ENCODE data around the gene EPN3. TPM values are rescaled to one million over a fixed set of nuclear protein-coding genes. Genes with fewer than 3 reads are reported as not detected.

EPN3 gene
- total RNA-seq, 1 donor from 2014 or later, result 0.24 TPM

DNA sequence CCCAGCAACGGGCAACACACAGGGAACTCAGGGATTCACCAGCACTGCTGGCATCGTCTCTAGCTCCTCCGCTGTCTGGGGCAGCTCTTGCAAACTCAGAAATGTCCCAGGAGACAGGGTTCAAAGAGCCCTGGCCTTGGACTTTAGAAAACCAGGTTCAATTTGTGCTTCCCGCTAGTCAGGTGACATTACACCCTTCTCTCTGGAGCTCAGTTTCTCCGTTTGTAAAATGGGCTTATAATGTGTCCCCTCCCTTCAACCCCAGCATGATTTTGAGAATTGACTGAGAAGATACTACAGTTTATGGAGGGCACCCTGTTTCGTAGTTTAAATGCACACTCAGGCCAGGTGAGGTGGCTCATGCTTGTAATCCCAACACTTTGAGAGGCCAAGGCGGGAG is 26.2 kb upstream of the EPN3 start:
- Mint-ChIP-seq H3K36me3 (no peaks in the 10 kb centered on the region), H3K4me3 (no peak overlapping the region), H3K9me3 (no peaks in the 10 kb centered on the region), H3K27ac (peak overlapping the region; percentile 29), H3K4me1 (peaks cover 53% of the 10 kb centered on the region), H3K27me3 (ENCODE audit: insufficient read depth, low read depth) (peaks cover 25% of the 10 kb centered on the region)
- no peak overlapping the region for H3K9ac ChIP-seq
- H3K9me3 ChIP-seq (ENCODE audit: low read depth), result no peaks in the 10 kb centered on the region
- TF ChIP-seq EZH2 (IDR thresholded peaks at IDR 0.05) (no peak), EZH2phosphoT487 (IDR thresholded peaks at IDR 0.05) (no peak)
- TF ChIP-seq, protein P1, sequence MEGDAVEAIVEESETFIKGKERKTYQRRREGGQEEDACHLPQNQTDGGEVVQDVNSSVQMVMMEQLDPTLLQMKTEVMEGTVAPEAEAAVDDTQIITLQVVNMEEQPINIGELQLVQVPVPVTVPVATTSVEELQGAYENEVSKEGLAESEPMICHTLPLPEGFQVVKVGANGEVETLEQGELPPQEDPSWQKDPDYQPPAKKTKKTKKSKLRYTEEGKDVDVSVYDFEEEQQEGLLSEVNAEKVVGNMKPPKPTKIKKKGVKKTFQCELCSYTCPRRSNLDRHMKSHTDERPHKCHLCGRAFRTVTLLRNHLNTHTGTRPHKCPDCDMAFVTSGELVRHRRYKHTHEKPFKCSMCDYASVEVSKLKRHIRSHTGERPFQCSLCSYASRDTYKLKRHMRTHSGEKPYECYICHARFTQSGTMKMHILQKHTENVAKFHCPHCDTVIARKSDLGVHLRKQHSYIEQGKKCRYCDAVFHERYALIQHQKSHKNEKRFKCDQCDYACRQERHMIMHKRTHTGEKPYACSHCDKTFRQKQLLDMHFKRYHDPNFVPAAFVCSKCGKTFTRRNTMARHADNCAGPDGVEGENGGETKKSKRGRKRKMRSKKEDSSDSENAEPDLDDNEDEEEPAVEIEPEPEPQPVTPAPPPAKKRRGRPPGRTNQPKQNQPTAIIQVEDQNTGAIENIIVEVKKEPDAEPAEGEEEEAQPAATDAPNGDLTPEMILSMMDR (IDR thresholded peaks at IDR 0.05), result no peak
- H3K4me2 ChIP-seq, result no peak overlapping the region
- no peak for DNase-seq (ENCODE audit: low spot score)
- no peaks in the 10 kb centered on the region for H3K79me2 ChIP-seq (ENCODE audit: low read depth)
- no peaks in the 10 kb centered on the region for H4K20me1 ChIP-seq (ENCODE audit: low read depth)
- no peaks in the 10 kb centered on the region for H3K36me3 ChIP-seq
- H3K4me3 ChIP-seq, result no peak overlapping the region
- no peaks in the 10 kb centered on the region for H3K27me3 ChIP-seq
- no peak overlapping the region for H2AFZ ChIP-seq (replicated peaks)
- H3F3A ChIP-seq (ENCODE audit: low read depth), result peaks cover 30% of the 10 kb centered on the region
- H3K27ac ChIP-seq, result no peak overlapping the region
- H3K4me1 ChIP-seq, result peaks cover 8% of the 10 kb centered on the region

DNA sequence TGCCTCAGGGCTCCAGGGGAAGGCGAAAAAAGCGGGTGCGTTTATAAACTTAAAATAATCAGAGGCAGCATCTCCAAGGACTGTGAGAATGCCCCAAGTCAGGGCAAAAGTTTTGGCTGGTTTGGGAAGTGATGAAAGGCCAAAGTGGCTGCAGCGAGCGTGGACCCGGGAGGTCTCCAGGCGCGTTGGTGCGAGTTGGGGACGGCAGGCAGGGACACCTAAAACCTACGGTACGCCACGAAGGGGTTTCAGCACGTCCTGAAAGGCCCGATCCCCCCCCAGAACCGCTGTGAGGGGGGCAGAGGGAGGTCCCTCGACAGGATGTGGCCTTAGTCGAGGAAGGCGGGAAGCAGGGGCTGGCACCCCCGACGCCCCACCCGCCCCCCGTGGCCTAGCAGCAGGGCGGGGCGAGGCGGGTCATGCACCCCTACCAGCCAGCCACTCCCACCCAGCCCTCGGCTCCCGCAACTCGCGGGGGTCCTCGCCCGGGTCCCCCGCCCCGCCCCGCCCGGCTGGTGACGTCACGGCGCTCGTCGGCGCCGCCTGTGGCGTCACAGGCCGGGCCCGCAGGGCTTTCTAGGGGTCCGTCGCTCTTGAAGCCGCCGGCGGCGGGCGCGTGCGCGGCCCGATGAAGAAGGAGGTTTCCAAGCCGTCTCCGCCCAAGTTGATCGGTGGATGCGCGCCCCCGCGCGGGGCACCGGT is 24.5 kb upstream of the EPN3 start, which contains the start of gene MYCBPAP:
TSS of gene MYCBPAP (plus strand) at position 569 of the 702 bp plus-strand sequence. CDS start 236 bp downstream, outside the sequence.
- no peaks in the 10 kb centered on the region for H3K36me3 Mint-ChIP-seq
- H3K4me3 ChIP-seq, result peak within 1 kb of the TSS; percentile 63
- H3K9ac ChIP-seq, result no peak within 1 kb of the TSS
- peaks cover 25% of the 10 kb centered on the region for H3F3A ChIP-seq (ENCODE audit: low read depth)
- H2AFZ ChIP-seq (replicated peaks), result peak within 1 kb of the TSS; percentile 87
- no peaks in the 10 kb centered on the region for H3K79me2 ChIP-seq (ENCODE audit: low read depth)
- H3K36me3 ChIP-seq, result no peaks in the 10 kb centered on the region
- peak; percentile 96 for DNase-seq (ENCODE audit: low spot score)
- peaks cover 51% of the 10 kb centered on the region for H3K4me1 Mint-ChIP-seq
- H3K27me3 ChIP-seq, result no peaks in the 10 kb centered on the region
- TF ChIP-seq EZH2phosphoT487 (IDR thresholded peaks at IDR 0.05), result no peak
- TF ChIP-seq EZH2 (IDR thresholded peaks at IDR 0.05), result no peak
- TF ChIP-seq, protein P1 (IDR thresholded peaks at IDR 0.05), result no peak
- no peaks in the 10 kb centered on the region for H3K9me3 Mint-ChIP-seq
- peaks cover 30% of the 10 kb centered on the region for H3K27me3 Mint-ChIP-seq (ENCODE audit: insufficient read depth, low read depth)
- H4K20me1 ChIP-seq (ENCODE audit: low read depth), result no peaks in the 10 kb centered on the region
- H3K4me1 ChIP-seq, result peaks cover 8% of the 10 kb centered on the region
- H3K27ac Mint-ChIP-seq, result no peak within 1 kb of the TSS
- peak within 1 kb of the TSS; percentile 96 for H3K4me2 ChIP-seq
- no peaks in the 10 kb centered on the region for H3K9me3 ChIP-seq (ENCODE audit: low read depth)
- H3K27ac ChIP-seq, result peak within 1 kb of the TSS; percentile 24
- H3K4me3 Mint-ChIP-seq, result peak within 1 kb of the TSS; percentile 83

DNA sequence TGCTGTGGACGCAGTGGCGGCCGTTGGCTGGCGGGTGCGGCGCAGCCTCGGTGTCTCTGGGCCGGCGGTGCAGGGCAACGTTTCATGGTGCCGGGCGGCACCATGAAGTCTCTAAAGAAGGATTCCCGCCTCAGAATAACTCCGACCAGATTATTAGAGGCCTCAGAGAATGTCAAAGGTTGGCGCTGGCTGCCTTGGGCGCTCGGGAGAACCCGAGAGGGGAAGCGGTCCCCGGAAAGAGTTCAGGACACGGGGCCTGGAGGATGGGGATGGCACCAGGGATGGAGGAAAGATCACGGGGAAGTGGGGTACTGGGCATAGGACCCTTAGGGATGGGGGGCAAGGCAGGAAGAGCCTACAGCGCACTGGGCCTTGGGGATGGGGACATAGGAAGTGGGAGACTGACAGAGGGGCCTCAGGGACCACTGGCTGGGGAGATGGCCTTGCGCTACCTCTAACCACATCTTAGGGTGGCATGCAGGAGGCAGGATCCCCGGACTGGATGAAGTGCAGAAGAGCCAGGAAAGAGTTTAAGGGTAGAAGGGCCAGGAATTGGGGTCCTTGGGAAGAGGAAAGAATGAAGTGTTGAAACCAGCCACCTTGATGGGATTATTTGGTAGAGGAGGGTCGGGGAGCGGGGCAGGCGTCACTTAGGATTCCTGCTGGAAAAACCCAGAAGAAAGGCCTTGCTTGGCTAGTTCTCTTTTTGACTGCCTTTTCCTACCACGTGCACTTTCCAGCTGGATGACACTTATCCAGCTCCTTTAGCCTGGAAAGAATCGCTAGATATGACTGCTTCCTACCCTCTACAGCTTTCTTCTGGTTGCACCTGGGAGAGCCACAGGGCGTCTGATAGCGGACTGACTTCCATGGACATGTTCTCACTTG is 23.7 kb upstream of the EPN3 start:
- TF ChIP-seq EZH2phosphoT487 (IDR thresholded peaks at IDR 0.05), result no peak
- TF ChIP-seq, protein P1 (IDR thresholded peaks at IDR 0.05), result no peak
- TF ChIP-seq EZH2 (IDR thresholded peaks at IDR 0.05), result no peak
- Histone ChIP-seq H3F3A (ENCODE audit: low read depth) (peaks cover 25% of the 10 kb centered on the region), H4K20me1 (ENCODE audit: low read depth) (no peaks in the 10 kb centered on the region), H3K9ac (no peak overlapping the region), H3K4me3 (peak overlapping the region; percentile 63), H3K27ac (peak overlapping the region; percentile 24), H3K9me3 (ENCODE audit: low read depth) (no peaks in the 10 kb centered on the region), H2AFZ (replicated peaks) (peak overlapping the region; percentile 87), H3K4me2 (peak overlapping the region; percentile 96), H3K4me1 (peaks cover 2% of the 10 kb centered on the region), H3K36me3 (no peaks in the 10 kb centered on the region), H3K27me3 (no peaks in the 10 kb centered on the region), H3K79me2 (ENCODE audit: low read depth) (no peaks in the 10 kb centered on the region)
- Mint-ChIP-seq H3K4me1 (peaks cover 48% of the 10 kb centered on the region), H3K27me3 (ENCODE audit: insufficient read depth, low read depth) (peaks cover 26% of the 10 kb centered on the region), H3K9me3 (no peaks in the 10 kb centered on the region), H3K36me3 (no peaks in the 10 kb centered on the region), H3K27ac (no peak overlapping the region), H3K4me3 (peak overlapping the region; percentile 69)
- DNase-seq (ENCODE audit: low spot score), result no peak
